GM12872 (cell line): ENCODE data around the gene GHITM.

ENCODE experiments used
- TF ChIP-seq, protein P1 (sequence below): IDR thresholded peaks from 3 replicates; pipeline ENCODE4 v1.5.1; 2011; ENCODE audit warnings: low read depth, mild to moderate bottlenecking, low read length, moderate library complexity; ENCODE audit not compliant: insufficient read depth

The GHITM gene

DNA sequence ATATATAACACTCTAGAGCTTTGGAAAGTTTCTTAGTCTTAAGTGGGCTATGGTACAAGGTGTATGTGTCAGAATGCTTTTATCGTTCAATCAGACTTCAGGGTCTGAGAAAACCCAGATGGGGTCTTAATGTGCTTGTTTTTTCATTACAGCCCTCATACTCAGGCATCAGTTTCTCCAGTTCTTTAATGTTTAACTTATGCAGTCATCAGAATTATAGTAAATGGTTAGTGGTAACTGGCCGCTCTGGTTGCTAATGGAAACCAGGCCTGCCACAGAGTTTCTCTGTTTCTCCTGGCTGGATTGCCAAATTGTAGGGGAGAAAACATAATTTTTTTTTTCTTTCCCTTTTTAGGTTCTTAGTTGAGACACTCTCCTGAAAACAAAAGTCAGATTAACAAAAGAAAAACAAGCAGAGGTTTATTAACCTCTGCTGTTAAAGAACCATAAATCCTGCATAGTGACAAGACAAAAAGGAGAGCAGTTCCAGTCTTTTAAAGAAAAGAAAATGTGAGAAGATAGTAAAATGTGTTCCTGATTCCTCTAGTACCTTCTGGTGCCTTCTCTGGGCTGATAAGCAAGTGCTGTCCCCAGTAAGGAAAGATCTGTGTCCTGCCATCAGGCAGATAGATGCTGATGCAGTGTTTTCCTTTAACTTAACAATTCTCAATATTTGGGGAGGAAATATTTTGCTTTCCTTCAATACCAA is 21.5 kb upstream of the GHITM start:
- TF ChIP-seq, protein P1, sequence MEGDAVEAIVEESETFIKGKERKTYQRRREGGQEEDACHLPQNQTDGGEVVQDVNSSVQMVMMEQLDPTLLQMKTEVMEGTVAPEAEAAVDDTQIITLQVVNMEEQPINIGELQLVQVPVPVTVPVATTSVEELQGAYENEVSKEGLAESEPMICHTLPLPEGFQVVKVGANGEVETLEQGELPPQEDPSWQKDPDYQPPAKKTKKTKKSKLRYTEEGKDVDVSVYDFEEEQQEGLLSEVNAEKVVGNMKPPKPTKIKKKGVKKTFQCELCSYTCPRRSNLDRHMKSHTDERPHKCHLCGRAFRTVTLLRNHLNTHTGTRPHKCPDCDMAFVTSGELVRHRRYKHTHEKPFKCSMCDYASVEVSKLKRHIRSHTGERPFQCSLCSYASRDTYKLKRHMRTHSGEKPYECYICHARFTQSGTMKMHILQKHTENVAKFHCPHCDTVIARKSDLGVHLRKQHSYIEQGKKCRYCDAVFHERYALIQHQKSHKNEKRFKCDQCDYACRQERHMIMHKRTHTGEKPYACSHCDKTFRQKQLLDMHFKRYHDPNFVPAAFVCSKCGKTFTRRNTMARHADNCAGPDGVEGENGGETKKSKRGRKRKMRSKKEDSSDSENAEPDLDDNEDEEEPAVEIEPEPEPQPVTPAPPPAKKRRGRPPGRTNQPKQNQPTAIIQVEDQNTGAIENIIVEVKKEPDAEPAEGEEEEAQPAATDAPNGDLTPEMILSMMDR, result no peak

DNA sequence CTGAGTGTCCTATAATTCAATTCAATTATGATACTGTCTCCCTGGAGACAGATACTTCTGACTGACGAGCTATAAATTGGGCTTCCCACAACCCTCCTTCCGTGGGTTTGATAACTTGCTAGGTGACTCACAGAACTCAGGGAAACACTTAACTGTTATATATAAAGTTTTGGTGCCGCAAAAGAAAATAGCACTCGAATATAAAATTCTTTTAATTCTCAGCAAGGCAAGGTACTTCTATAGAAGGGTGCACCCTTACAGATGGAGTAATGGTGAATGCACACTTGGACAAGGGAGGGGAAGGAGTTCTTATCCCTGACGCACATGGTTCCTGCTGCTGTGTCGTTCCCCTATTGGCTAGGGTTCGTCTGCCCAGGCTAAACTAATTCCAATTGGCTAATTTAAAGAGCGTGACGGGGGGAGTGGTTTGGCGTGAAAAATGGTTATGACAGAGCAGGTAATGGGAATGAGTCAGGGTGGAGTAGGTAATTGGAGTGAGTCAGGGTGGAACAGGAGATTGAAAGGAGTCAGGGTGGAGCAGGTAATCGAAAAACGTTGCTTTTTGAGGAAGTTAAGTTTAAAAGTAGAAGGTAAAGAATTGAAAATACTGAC is 20.8 kb upstream of the GHITM start:
- TF ChIP-seq, protein P1, result no peak

DNA sequence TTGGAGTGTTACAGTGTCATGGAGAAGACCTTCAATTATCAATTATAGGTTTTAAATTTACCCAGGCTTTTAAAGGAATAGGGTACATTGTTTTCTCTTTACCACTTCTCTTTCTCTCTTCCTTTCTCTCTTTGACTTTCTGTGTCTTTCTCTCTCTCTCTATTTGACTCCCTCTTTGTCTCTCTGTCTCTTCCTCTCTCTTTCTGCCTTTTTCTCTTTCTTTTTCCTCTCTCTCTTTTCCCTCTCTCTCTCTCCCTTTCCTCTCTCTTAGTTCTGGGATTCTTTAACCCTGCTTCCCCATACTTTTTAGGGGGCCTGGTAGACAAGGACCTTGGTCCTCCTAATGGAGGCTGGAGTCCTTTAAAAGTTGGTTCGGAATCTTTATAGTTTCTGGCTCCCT is 15.9 kb upstream of the GHITM start:
- TF ChIP-seq, protein P1, result no peak

DNA sequence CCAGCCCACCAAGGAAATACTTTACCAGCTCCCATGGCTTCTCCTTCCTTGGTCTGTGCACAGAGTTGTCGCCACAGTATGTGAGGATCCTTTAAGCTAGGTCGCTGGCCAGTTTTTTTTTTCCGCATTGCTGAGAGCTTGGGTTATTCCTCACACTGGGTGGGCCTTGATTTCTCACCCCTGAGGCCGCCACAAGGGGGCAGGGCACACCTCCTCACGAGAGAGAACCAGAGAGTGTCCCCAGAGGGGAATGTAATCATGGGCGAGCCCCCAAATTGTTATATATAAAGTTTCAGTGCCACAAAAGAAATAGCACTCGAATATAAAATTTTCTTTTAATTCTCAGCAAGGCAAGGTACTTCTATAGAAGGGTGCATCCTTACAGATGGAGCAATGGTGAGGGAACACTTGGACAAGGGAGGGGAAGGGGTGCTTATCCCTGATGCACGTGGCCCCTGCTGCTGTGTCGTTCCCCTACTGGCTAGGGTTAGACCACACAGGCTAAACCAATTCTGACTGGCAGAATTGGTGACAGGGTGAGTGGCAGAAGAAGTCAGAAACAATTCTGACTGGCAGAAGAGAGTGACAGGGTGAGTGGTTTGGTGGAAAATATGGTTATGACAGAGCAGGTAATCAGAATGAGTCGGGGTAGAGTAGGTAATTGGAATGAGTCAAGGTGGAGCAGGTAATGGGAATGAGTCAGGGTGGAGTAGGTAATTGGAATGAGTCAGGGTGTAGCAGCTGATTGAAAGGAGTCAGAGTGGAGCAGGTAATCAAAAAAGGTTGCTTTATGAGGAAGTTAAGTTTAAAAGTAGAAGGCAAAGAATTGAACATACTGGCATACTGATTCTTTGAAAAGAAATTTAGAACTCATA is 13.2 kb upstream of the GHITM start:
- TF ChIP-seq, protein P1, result peak; percentile 21; the same call in 1 of the 3 replicates

DNA sequence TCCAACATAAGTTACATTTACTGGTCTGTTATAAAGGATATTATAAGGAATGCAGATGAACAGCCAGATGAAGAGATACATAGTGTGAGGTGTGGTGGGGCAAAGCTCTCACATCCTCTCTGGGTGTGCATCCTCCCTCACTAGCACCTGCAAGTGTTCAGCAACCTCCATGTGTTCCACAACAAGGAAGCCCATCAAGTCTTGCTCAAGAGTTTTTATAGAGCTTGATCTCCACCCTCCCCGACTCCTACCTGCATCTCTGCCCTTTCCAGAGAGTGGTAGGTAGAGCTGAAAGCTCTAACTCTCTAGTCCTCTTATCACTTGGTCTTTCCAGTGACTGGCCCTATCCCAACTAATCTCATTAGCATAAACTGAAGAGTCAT is 12.5 kb upstream of the GHITM start:
- TF ChIP-seq, protein P1, result no peak

DNA sequence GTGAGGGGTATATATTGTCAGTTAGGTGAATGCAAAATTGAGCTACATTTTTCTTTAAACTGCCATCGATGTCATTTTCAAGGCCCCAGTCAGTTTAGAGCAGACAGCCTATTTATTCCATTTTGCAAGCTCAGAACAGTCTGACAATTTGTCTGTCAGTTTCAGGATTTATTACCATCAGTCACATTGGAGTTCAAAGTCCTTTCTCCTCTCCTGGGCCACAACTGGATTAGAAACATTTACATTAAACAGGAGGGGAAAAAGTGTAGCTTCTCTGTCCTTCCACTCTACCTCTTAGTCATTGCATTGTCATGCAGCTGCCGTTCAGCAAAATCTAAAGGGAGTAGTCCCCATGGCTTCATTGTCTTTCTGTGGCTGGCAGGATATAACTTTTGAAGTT is 3.5 kb upstream of the GHITM start:
- TF ChIP-seq, protein P1, result no peak

DNA sequence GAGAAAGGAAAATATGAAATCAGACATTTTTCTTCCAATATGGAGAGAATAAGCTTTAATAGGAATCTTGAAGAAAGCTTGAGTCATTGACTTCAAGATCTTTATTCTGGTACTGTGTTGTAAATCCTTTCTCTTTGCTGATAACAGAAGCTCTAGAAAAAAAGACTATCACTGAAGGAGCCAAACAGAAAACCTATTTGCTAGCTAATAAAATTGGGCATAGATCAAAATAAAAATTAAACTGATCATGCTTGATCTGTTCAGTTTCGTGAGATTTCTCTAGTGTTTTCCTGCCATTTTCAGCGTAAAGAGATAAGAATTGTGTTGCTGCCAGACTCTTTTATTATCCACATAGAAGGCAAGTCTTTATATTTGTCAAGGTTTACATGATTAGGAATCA is 1.5 kb upstream of the GHITM start:
- TF ChIP-seq, protein P1, result no peak
